NB4 (cell line): ENCODE data around the gene CEPT1.

Experiments used
- DNase-seq: peaks from one replicate; pipeline ENCODE4 v3.0.0; 2010; ENCODE audit warnings: low read depth
- H3K4me3 ChIP-seq: one replicate; pipeline ENCODE4 v1.5.1; 2011; ENCODE audit warnings: mild to moderate bottlenecking, low read depth, low read length, moderate library complexity
- CTCF ChIP-seq: IDR thresholded peaks from one replicate; pipeline ENCODE4 v1.5.1; 2012; ENCODE audit warnings: low read depth, low read length
- MAX ChIP-seq: IDR thresholded peaks from 2 replicates; pipeline ENCODE4 v1.6.1; 2011; ENCODE audit warnings: low read depth, low read length
- MYC ChIP-seq: IDR thresholded peaks from 2 replicates; pipeline ENCODE4 v1.6.1; 2011; ENCODE audit warnings: low read depth, low read length
- POLR2A ChIP-seq: IDR thresholded peaks from 2 replicates; pipeline ENCODE4 v1.6.1; 2011; ENCODE audit warnings: mild to moderate bottlenecking; ENCODE audit not compliant: insufficient read length; ENCODE audit errors: extremely low read depth

CEPT1 gene

DNA sequence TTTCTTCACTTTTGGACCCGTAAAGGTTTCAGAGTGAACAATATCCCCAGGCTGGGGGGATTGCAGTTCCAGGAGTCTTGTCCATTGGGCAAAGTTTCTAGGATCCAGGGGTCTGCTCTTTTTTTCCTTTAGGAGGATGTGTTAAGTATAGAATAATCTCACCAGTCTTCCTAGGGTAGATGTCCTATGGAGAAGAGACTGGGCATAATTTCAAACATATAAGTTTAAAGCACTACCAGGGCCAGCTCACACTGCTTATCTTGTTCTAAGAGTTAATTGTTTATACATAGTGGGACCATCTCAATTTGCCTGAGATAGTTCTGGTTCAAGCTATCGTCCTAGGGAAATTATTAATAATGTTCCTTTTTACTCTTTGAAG lies 88.7 kb downstream of the CEPT1 start:
- no peak for DNase-seq
- no peak for TF ChIP-seq CTCF
- no peak for TF ChIP-seq MYC
- TF ChIP-seq POLR2A: no peak
- TF ChIP-seq MAX: no peak
- no peak overlapping the region for H3K4me3 ChIP-seq

- no peak for DNase-seq
- no peak for TF ChIP-seq CTCF
- TF ChIP-seq MAX: no peak
- TF ChIP-seq MYC: no peak
- no peak for TF ChIP-seq POLR2A
- H3K4me3 ChIP-seq: no peak overlapping the region
Measured at GRCh38 chr1:111232134-111232533, 92.1 kb downstream of the CEPT1 start.

DNA sequence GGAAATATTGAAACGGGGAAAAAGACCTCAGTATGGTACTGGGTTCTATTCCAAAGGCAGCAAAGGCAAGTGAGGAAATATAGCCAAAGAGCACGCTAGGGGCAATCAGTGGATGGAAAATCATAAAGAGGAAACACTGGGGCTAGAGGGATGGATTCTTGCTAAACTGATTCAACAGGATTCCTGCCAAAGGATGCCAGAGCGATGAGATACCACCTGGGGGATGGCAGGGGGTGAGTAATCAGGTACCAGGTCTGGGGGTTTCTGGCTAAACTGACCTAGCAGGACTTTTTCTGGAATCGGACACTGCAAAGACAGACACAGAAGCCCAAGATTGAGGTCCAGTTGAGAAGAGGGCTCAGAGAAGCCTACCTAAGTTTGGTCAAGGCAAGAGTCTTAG lies 94.2 kb downstream of the CEPT1 start:
- TF ChIP-seq CTCF (no peak), POLR2A (no peak), MYC (no peak), MAX (no peak)
- DNase-seq: no peak
- no peak overlapping the region for H3K4me3 ChIP-seq
